Thymus (tissue), 11 donors: ENCODE results near the gene CLEC16A. TPM values are rescaled to one million over a fixed set of nuclear protein-coding genes. Genes with fewer than 3 reads are reported as not detected.

Experiments used
- DNase-seq, 9 donors: peaks; one replicate each; pipeline ENCODE4 v3.0.0-alpha.2; 2013; ENCODE audit warnings: low spot score in 9 of 9, low read depth in 6 of 9, missing footprints in 1 of 9
- H3K27ac ChIP-seq, 2 donors: one replicate each; pipeline ENCODE4 v1.5.1; 2013; ENCODE audit warnings: control low read depth in 1 of 2, low read depth in 1 of 2, low read length in 1 of 2, mild to moderate bottlenecking in 1 of 2, moderate library complexity in 1 of 2
- H3K27me3 ChIP-seq, 2 donors: one replicate each; pipeline ENCODE4 v1.5.1; 2013; ENCODE audit warnings: low read length in 1 of 2; ENCODE audit not compliant: control insufficient read depth in 2 of 2, insufficient read depth in 1 of 2
- H3K36me3 ChIP-seq, 2 donors: one replicate each; pipeline ENCODE4 v1.5.1; 2013; ENCODE audit warnings: low read length in 1 of 2, mild to moderate bottlenecking in 1 of 2, moderate library complexity in 1 of 2; ENCODE audit not compliant: control insufficient read depth in 2 of 2, insufficient read depth in 2 of 2
- H3K4me1 ChIP-seq, 2 donors: one replicate each; pipeline ENCODE4 v1.5.1; 2013; ENCODE audit warnings: low read length in 2 of 2; ENCODE audit not compliant: control insufficient read depth in 2 of 2, insufficient read depth in 2 of 2
- H3K4me3 ChIP-seq, 2 donors: one replicate each; pipeline ENCODE4 v1.5.1; 2013; ENCODE audit warnings: low read length in 2 of 2, control low read depth in 1 of 2, mild to moderate bottlenecking in 1 of 2
- H3K9me3 ChIP-seq, 2 donors: one replicate each; pipeline ENCODE4 v1.5.1; 2013; ENCODE audit warnings: low read length in 1 of 2, mild to moderate bottlenecking in 1 of 2; ENCODE audit not compliant: control insufficient read depth in 2 of 2, insufficient read depth in 1 of 2
- WGBS: extraction: QIAGEN DNeasy Blood & Tissue Kit; methylation state at CpG from one replicate; pipeline ENCODE4 v1.1.7; 2013; 5-methylcytosine and 5-hydroxymethylcytosine counted together
- polyA plus RNA-seq: library from polyadenylated mRNA; stranded (reverse); fragments of 200-250 nt; gene quantifications from one replicate; pipeline ENCODE4 v1.2.3, GENCODE V29; 2013
- total RNA-seq: library from RNA; stranded (reverse); fragments of 120-200 nt; gene quantifications from one replicate; pipeline ENCODE4 v1.2.4, GENCODE V29; 2013
- donor health status: healthy.

The CLEC16A gene
- total and polyA plus RNA-seq, 2 donors: 18.8 to 19.9 TPM

GRCh38 chr16:10979717-10980601 lies 35.6 kb downstream of the CLEC16A start:
- 93% methylated on average over 19 of the region's 19 CpGs for WGBS
- Histone ChIP-seq H3K4me1 (peaks cover 16 to 61% of the 10 kb centered on the region in 2 donors), H3K9me3 (no peaks in the 10 kb centered on the region), H3K27me3 (no peaks in the 10 kb centered on the region), H3K36me3 (peaks cover 51 to 58% of the 10 kb centered on the region in 2 donors), H3K27ac (peak overlapping the region; percentile 64 to 69), H3K4me3 (no peak overlapping the region)
- no peak for DNase-seq

- Histone ChIP-seq H3K4me1 (peaks cover 16 to 66% of the 10 kb centered on the region in 2 donors), H3K27ac (no peak overlapping the region), H3K9me3 (no peaks in the 10 kb centered on the region), H3K4me3 (no peak overlapping the region), H3K27me3 (no peaks in the 10 kb centered on the region), H3K36me3 (peaks cover 51 to 55% of the 10 kb centered on the region in 2 donors)
- 95% methylated on average over 3 of the region's 3 CpGs for WGBS
- DNase-seq: no peak
These were observed 36.4 kb downstream of the CLEC16A start for GRCh38 chr16:10980813-10981212.

- Histone ChIP-seq H3K36me3 (peaks cover 44 to 55% of the 10 kb centered on the region in 2 donors), H3K27me3 (no peaks in the 10 kb centered on the region), H3K9me3 (no peaks in the 10 kb centered on the region), H3K4me1 (peaks cover 16 to 65% of the 10 kb centered on the region in 2 donors), H3K27ac (no peak overlapping the region), H3K4me3 (no peak overlapping the region)
- peak in 1 of 9 donors; percentile 47 for DNase-seq
- WGBS: 94% methylated on average over 4 of the region's 4 CpGs
These were observed 37.4 kb downstream of the CLEC16A start for GRCh38 chr16:10981697-10982216.

- WGBS: 95% methylated on average over 15 of the region's 15 CpGs
- DNase-seq: no peak
- H3K4me1 ChIP-seq: peaks cover 24 to 68% of the 10 kb centered on the region in 2 donors
- H3K27ac ChIP-seq: peak overlapping the region in 1 of 2 donors; percentile 42
- H3K27me3 ChIP-seq: no peaks in the 10 kb centered on the region
- no peak overlapping the region for H3K4me3 ChIP-seq
- H3K36me3 ChIP-seq: peaks cover 36 to 53% of the 10 kb centered on the region in 2 donors
- H3K9me3 ChIP-seq: no peaks in the 10 kb centered on the region
These were observed 38.2 kb downstream of the CLEC16A start for GRCh38 chr16:10982465-10983150.

GRCh38 chr16:10983159-10983558 lies 38.8 kb downstream of the CLEC16A start:
- no peak overlapping the region for H3K4me3 ChIP-seq
- H3K27me3 ChIP-seq: no peaks in the 10 kb centered on the region
- H3K36me3 ChIP-seq: peaks cover 30 to 48% of the 10 kb centered on the region in 2 donors
- WGBS: 90% methylated on average over 8 of the region's 8 CpGs
- H3K4me1 ChIP-seq: peaks cover 25 to 70% of the 10 kb centered on the region in 2 donors
- H3K9me3 ChIP-seq: no peaks in the 10 kb centered on the region
- no peak overlapping the region for H3K27ac ChIP-seq
- DNase-seq: no peak

- Histone ChIP-seq H3K27ac (no peak overlapping the region), H3K4me1 (peaks cover 31 to 70% of the 10 kb centered on the region in 2 donors), H3K4me3 (no peak overlapping the region), H3K27me3 (no peaks in the 10 kb centered on the region), H3K9me3 (no peaks in the 10 kb centered on the region), H3K36me3 (peaks cover 26 to 37% of the 10 kb centered on the region in 2 donors)
- DNase-seq: no peak
- WGBS: 98% methylated on average over 6 of the region's 6 CpGs
These were observed 40.1 kb downstream of the CLEC16A start for GRCh38 chr16:10984509-10984908.

GRCh38 chr16:10987361-10988163 lies 43.2 kb downstream of the CLEC16A start:
- Histone ChIP-seq H3K4me1 (peaks cover 26 to 63% of the 10 kb centered on the region in 2 donors), H3K36me3 (peaks cover 11 to 28% of the 10 kb centered on the region in 2 donors), H3K27ac (peak overlapping the region; percentile 3 to 58), H3K27me3 (no peaks in the 10 kb centered on the region), H3K9me3 (no peaks in the 10 kb centered on the region), H3K4me3 (no peak overlapping the region)
- WGBS: 41% methylated on average over 11 of the region's 11 CpGs
- peak in 2 of 9 donors; percentile 45 to 71 for DNase-seq

- peaks cover 26 to 57% of the 10 kb centered on the region in 2 donors for H3K4me1 ChIP-seq
- H3K27me3 ChIP-seq: no peaks in the 10 kb centered on the region
- DNase-seq: peak in 2 of 9 donors; percentile 37 to 63
- no peak overlapping the region for H3K4me3 ChIP-seq
- H3K36me3 ChIP-seq: peaks cover 7 to 25% of the 10 kb centered on the region in 2 donors
- WGBS: 82% methylated on average over 7 of the region's 7 CpGs
- no peak overlapping the region for H3K27ac ChIP-seq
- H3K9me3 ChIP-seq: no peaks in the 10 kb centered on the region
These were observed 43.9 kb downstream of the CLEC16A start for GRCh38 chr16:10988164-10988803.
